ENCODE results near the gene GFPT2. TPM values are rescaled to one million over a fixed set of nuclear protein-coding genes. Genes with fewer than 3 reads are reported as not detected.
A peak's percentile ranks its signal among the peaks of the same experiment; 100 is the strongest.

Gene GFPT2
- total RNA-seq, 4 donors from 2014 or later = 2.5 to 8.4 (median 3.8) TPM

- no peak for DNase-seq (ENCODE audit: low spot score in 2 of 2)
- WGBS, 2 donors = 2 to 3% methylated on average over 31 to 34 of the region's 36 CpGs
- H3K4me3 ChIP-seq (ENCODE audit: low read depth, poor library complexity, severe bottlenecking) = no peak overlapping the region
- intact Hi-C loops (cut with DNase I; ENCODE audit: low total_unique reads) = no loop called here
- TF ChIP-seq POLR2A (IDR thresholded peaks at IDR 0.05) = no peak
These were observed 880 bp upstream of the GFPT2 start for GRCh38 chr5:180353980-180354452.

DNA sequence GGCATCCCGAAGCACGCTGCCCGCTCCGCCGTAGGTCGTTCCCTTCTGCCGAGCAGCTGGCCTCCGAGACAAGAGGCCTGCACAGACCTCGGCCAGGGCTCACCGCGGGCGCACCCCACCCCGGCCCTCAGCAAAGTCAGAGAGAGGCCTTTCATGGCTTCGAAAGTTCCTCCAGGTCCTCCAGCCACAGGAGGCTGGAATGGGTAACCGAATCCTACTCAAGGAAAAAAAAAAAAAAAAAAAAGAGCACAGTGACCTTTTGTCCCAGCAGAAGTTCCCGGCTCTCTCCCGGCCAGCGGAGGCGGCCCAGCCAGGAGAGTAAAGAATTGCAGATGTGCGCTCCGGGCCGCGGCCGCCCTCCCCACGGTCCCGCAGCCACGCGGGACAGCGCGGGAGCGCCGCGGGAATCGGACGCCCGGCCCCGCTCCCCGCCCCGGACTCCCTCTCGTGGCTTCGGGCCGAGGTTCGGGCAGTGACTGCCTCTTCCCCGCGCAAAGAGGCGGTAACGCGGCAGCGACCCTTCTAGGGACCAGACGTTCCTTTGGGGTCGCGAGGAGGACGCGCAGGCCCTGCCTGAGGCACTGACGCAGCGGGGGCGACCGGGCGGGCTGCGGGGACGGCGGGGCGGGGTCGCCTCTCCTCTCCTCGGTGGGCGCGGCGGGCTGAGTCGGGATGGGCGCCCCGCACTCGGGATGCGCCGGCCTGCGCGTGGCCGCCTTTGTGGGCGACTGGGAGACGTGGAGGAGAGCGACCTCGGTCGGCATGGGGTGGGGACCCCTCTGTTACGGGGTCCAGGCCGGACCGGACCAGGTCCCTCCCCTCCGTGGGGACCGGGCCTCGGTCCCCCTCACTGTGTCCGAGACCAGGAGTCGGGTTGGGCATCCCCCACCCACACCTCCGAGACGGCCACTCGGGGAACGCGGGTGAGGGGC lies 754 bp downstream of the GFPT2 start:
- intact Hi-C loops (cut with DNase I; ENCODE audit: low total_unique reads) = no loop called here
- WGBS, 2 donors = 18 to 19% methylated on average over 35 to 56 of the region's 95 CpGs
- peak overlapping the region; percentile 41 for H3K4me3 ChIP-seq (ENCODE audit: low read depth, poor library complexity, severe bottlenecking)
- no peak for DNase-seq (ENCODE audit: low spot score in 2 of 2)
- no peak for TF ChIP-seq CTCF (IDR thresholded peaks at IDR 0.05)
- no peak for TF ChIP-seq POLR2A (IDR thresholded peaks at IDR 0.05)

DNA sequence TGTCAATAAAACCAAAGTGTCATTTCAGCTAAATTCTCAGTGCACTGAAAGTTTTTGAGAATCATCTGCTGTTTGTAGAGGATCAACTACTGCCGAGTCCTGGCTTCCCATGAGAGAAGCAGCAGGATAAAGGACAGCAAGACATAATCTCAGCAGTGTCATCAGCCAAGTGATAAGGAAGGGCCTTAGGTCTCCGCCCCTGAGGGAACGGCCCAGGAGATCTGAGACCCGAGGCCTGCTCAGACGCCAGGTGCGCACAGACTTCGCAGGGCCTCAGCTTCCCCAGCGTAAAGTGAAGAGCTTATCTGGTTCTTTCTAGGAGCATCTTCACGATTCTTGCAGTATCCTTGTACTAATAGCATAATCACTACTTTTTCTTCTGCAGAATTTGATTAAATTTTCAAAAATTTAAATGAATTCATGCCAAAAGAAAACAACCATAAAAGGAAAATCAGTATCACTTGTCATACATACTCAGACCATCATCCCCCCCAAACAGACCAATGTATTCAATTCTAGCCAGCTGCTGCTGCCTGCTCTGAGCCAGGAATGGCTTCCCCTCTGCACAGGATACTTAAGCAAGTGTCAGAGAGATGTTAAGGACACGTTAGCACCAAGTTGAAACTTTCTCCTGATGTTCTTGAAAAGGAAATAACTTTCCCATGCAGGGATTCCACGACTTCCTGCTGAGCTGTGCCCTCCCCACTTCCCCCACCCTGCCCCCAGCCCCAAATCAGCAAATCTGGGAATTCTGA lies 2.2 kb downstream of the GFPT2 start:
- H3K4me3 ChIP-seq (ENCODE audit: low read depth, poor library complexity, severe bottlenecking) = no peak overlapping the region
- WGBS, 2 donors = 72 to 73% methylated on average over 11 of the region's 11 CpGs
- no peak for DNase-seq (ENCODE audit: low spot score in 2 of 2)
- TF ChIP-seq POLR2A (IDR thresholded peaks at IDR 0.05) (no peak), CTCF (IDR thresholded peaks at IDR 0.05) (no peak)
- intact Hi-C loops (cut with DNase I; ENCODE audit: low total_unique reads) = no loop called here

DNA sequence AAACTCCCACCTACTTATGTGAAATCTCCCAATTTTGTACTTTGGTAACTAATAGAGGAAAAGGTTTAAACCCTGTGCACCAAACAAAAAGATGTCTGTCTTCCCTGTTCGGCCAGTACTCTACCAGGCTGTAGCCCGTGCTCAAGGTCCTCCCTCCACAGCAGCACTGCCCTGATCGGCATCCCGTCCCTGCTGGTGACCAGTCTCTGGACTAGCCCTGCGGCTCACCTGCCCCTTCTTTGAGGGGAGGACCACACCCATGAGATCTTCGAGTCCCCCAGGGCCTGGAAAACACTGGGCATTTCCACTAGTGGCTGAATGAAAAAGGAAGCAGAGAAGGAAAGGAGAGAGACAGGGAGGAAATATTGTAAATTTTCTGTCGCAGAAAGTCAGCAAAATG lies 2.8 kb downstream of the GFPT2 start:
- no peak for TF ChIP-seq CTCF (IDR thresholded peaks at IDR 0.05)
- TF ChIP-seq POLR2A (IDR thresholded peaks at IDR 0.05) = no peak
- 80 to 81% methylated on average over 7 of the region's 7 CpGs for WGBS, 2 donors
- no peak overlapping the region for H3K4me3 ChIP-seq (ENCODE audit: low read depth, poor library complexity, severe bottlenecking)
- intact Hi-C loops (cut with DNase I; ENCODE audit: low total_unique reads) = no loop called here
- DNase-seq (ENCODE audit: low spot score in 2 of 2) = no peak

DNA sequence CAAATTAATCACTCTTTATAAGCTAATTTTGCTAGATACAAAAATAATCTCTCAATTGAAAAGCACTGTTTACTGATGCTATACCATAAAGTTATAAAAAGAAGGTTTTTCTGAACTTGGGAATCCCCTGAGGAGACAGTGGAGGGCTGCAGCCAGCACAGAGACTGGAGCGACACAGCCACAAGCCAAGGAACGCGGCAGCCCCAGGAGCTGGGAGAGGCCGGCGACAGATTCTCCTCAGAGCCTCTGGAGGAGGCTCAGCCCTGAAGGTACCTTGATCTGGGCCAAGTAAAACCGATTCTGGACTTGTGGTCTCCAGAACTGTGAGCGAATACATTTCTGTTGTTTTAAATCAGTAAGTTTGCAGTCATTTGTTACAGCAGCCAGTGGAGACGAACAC lies 3.7 kb downstream of the GFPT2 start:
- H3K4me3 ChIP-seq (ENCODE audit: low read depth, poor library complexity, severe bottlenecking) = no peak overlapping the region

More for the DNA sequence above, 3.7 kb downstream of the GFPT2 start:
- no peak for DNase-seq (ENCODE audit: low spot score in 2 of 2)
- 89 to 90% methylated on average over 8 of the region's 8 CpGs for WGBS, 2 donors
- intact Hi-C loops (cut with DNase I; ENCODE audit: low total_unique reads) = no loop called here
- TF ChIP-seq POLR2A (IDR thresholded peaks at IDR 0.05) = no peak
- TF ChIP-seq CTCF (IDR thresholded peaks at IDR 0.05) = no peak
